CD1c-positive myeloid dendritic cell (primary cell): ENCODE results near the gene LITAF.
"Not testable (repeated sequence)": the region's sequence is repeated elsewhere in the genome, so short reads cannot be mapped to it uniquely, and the experiment has no call there.

ENCODE experiments used
- DNase-seq: peaks from one replicate; pipeline ENCODE4 v3.0.0-alpha.2; 2016; ENCODE audit errors: extremely low spot score

The LITAF gene

DNA sequence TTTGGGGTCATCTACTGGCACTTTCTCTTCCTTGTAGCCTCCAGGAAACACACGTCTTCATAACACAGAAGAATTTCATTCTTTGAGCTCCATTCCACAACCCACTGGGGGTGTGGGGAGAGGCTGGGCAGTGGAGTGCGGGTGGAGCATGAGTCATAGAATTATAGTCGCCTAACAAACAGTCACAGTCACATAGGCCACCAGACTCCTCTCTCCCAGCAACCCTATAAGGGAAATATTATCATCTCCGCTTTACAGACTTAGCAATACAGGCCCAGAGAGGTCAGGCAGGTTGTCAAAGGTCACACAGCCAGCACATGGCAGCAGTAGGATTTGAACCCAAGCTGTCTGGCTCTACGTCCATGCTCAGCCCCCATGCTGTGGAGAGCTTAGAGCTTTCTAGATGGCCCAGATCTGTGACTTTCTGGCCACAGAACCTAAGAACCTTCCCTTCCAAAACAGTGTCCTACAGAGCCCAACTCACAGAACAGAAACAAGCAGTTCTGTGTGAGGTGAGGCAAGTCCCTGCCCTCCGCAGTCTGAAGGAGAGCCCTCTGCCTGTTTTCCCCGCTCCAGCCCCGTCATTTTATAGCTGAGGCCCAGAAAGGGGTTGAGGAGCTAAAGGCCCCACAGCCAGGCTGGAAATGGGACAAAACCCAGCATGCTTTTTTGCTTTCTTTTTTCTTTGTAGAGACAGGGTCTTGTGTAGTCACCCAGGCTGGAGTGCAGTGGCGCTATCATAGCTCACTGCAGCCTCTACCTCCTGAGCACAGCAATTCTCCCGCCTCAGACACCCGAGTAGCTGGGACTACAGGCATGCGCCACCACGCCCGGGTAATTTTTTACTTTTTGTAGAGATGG lies 10.7 kb upstream of the LITAF start:
- DNase-seq: peak; percentile 87

DNA sequence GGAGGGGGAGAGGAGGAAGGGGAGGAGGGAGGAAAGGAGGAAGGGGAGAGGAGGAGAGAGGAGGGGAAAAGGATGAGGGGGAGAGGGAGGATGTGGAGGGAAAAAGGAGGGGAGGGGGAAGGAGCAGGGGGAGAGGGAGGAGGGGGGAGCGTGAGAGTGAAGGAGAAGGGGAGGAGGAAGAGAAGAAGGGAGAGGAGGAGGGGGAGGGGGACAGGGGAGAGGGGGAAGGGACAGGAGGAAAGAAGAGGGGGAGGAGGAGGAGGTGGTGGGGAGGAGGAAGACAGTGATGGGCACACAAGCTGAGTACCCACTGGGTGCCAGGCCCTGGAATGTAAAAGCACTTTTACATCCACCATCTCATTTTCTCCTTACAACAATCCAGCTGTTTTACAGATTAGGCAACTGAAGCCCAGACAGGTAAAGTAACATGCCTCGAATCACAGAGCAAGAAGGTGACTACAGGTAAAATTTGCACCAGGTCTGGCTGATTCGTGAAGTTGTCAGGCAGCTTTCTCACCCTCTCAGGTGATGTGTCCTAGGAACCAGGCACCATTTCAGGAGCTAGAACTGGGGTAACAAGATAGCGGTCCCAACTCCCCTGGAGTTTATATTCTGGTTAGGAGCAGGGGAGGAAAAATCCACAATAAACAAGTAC lies 10.0 kb upstream of the LITAF start:
- no peak for DNase-seq

DNA sequence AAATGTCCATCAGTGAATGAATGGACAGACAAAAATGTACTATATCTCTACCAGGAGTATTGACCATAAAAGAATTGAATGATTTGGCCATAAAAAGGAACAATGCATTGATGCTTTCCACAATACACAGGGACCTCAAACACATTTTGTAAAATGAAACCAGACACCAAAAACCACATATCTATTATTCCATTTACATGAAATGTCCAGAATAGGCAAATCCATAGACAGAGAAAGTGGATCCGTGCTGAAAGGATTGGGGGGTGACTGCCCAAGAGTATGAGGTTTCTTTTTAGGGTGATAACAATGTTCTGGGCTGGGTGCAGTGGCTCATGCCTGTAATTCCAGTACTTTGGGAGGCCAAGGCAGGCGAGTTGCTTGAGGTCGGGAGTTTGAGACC lies 6.9 kb upstream of the LITAF start:
- no peak for DNase-seq

DNA sequence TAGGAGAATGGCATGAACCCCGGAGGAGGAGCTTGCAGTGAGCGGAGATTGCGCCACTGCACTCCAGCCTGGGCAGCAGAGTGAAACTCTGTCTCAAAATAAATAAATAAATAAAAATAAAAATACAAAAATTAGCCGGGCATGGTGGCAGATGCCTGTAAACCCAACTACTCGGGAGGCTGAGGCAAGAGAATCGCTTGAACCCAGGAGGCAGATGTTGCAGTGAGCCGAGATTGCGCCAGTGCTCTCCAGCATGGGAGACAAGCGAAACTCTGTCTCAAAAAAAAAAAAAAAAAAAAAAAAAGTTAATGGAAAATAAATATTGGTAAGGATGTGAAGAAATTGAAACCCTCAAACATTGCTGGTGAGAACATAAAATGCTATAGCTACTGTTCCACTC lies 6.4 kb upstream of the LITAF start:
- not testable (repeated sequence) for DNase-seq

DNA sequence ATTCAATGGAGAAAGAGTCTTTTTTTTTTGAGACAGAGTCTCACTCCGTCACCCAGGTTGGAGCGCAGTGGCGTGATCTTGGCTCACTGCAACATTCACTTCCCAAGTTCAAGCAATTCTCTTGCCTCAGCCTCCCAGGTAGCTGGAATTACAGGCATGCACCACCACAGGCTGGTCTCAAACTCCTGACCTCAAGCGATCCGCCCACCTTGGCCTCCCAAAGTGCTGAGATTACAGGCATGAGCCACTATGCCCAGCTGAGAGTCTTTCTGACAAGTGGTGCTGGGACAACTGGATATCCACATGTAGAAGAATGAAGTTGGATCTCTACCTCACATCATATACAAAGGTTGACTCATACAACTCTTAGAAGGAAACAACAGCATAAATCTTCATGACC lies 4.9 kb upstream of the LITAF start:
- DNase-seq: not testable (repeated sequence)

DNA sequence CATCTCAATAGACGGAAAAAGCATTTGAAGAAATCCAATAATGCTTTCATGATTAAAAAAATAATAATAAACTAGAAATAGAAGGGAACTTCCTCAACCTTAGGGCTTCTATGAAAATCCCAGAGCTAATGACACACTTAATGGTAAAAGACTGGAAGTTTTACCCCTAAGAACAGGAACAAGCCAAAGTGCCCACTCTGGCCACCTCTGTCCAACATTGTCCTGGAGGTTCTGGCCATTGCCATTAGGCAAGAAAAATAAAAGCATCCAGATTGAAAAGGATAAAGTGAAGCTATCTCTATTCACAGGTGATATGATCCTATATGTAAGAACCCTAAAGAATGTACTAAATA lies 2.5 kb upstream of the LITAF start:
- peak; percentile 8 for DNase-seq

DNA sequence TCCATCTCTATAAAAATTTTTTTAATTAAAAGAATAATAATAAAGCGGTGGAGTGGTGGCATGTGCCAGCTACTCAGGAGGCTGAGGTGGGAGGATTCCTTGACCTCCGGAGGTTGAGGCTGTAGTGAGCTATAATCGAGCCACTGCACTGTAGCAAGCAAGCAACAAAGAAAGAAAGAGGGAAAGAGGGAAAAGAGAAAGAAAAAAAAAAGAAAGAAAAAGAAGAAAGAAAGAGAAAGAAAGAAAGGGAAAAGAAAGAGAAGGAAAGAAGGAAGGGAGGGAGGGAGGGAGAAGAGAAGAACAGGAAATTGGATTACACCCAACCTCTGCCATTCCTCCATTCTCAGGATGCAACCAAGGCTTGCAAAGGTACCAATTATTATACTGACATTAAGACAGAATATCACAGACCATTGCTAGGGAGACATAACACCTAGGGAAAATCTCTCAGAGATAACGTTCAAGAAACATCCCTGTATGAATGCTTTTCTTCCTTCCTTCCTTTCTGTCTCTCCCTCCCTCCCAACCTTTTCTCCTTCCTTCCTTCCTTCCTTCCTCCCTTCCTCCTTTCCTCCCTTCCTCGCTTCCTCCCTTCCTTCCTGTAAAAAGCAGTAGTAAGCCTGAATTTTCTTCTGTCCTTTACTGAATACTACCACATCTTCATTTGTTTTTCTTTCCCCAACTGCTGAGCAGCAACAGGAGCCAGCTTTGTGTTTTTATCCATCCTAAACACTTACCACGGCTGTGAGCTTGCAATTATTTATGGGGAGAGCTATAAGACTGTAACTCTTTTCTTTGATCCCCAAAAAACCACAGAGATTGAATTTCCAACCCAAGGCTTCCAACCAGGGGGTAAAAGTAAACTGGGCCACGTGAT lies 1.8 kb upstream of the LITAF start:
- DNase-seq: no peak

DNA sequence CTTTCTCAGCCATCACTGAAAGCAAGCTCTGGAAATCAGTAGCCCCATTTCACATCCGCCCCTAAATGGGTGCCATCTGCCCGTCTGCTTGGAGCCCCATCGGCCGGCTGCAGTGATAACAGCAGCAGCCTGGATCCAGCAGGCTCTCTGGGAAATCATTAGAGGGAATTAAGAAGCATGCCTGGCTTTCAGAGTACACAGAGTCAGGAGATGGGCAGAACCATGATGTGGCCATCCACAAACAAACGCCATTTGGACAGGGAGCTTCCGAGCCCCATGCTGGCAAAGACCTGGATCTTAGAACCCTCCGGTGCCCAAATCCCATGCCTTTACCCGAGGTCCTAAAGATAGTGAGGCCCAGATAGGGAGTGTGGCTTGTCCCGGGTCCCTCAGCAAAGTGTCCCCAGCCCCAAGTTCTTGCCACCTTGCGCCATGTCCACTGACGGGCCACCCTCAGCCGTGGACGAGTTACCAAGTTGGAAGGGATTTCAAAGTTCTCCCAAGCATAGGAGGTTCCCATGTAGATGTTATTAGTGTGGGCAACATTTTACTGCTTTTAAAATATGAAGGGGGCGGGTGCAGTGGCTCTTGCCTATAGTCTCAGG lies 1.0 kb upstream of the LITAF start:
- no peak for DNase-seq

DNA sequence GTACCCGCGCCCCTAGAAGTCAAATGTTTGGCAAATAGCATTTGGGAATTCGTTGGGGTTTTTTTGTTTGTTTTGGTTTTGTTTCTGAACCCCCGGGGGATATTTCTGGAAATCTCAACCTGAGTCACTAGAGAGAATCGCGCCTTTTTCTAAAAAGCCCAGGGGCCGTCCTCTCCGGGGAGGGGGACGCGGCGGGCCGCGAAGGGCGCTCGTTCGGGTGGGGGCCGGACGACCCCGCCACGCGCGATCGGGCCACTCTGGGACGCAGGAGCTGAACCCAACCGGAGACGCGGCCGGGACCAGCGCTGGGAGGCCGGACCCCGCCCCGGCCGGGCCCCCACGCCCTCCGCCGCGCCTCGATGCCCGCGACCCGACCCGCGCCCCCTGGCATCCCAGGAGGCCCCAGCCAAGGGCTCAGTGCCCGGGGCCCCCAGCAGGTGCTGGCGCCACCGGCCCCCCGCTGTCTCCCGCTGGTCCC lies 302 bp downstream of the LITAF start:
- DNase-seq: peak; percentile 29

DNA sequence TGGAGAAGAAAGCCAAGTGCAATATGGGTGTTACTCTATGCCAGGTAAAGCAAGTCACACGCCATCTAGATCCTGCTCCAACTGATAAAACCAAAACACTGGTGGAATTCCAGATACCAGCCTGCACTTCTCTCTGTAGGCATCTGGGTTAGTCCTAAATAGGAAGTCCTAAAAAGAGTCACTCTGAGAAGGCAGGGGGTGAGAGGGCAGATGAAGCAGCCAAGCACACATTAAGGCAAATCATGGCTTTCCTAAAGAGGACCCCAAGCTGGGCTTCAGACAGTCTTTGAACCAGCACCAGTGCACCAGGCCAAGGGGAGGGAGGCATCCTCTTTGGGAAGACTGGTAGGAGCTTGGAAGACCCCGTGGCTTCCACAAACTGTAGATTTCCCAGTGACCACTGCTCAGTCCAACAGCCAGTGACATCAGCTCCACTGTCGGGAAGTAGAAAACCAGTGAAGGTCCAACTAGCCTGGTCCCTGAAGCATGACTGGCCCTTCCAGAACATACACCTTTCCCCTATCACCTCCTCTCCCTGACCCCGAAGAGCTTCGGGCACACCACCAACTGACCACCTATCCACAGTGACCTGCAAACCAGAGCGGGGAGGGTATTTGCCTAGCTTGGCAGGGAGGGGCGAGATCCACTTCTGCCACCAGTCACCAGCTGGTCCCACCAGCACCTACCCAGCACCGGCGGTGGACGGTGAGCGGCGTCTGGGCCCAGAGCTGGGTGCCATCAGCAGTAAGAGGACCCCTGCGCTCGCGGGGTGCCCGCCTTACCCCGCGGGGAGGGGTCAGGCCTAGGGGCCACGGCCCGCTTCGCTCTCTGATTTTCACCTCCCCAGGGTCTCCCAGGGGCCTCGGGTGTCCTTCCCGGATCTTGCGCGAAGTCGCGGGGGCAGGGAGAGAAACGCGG lies 1.0 kb downstream of the LITAF start:
- peak; percentile 54 for DNase-seq

DNA sequence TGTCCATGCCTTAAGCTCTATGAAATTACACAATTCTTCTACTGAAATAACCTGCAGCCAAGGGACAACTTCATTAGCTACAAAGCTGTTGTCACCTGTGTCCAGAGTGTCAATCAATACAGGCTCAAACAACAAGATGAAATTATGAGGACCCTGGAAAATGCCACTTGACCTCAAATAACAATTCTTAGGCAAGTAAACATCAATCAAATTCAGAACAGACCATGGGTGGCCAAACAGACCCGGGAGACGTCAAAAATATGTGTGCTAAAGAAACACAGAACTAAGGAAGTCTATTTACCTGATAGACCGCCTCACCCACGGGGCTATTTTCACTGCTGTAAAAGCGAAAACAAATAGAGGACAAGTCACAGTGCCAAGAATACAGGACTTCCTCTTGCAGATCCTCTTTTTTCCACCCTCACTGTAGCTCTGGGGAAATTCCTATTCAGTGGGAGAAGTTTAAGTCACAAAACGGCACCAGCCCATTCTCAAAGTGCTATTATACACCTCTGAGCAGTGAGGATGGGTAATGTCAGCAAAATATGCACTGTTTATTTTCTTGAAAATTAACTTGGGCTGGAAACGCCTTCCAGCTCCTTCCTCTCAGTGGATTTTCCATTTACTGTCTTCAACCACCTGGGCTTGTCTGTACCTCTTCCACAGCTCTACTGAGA lies 2.7 kb downstream of the LITAF start:
- DNase-seq: peak; percentile 90

DNA sequence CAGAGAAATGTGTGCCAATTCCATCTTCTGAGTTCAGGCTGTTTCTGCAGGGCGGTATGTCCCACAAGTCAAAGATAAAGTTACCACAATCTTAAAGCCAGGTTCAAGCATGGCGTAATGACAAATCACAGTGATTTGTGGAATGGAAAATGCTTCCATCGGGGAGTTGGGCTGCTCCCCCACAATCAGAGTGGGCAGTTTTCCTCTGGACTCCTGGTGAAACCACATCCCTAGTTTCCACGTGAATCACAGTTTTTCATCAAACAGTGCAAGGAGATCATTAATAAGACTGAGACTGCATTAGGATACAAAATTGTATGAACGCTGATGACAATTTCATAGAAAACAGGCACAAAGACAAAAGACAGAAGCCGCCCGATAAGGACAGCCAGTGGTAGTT lies 3.6 kb downstream of the LITAF start:
- no peak for DNase-seq

DNA sequence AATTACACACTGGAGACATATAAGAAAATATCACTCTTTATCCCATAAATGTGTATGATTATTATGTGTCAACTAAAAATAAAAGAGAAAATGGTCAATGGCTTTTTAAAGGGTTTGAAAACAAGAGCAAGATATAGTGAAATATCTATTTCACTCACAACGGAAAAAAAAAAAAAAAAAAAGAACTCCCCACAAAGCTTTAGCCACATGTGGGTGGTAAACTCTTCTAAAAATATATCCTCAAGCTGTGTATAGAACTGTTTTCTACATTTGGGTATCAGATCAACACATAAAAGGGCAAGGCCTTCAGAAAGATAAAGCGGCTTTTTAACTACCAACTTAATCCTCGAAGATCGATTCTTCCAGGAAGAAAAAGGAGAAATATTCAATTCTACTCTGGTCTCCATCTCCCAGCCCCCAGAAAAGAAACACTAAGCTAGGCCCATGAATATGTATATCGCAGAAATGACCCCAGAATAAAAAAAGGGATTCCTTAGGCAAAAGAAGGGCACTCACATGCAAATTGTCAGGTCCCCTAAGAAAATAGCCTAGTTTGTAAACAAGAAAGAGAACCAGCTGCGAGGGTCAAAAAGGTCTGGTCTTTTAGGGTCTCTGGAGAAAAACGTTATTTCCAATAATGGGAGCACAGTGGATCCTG lies 4.4 kb downstream of the LITAF start:
- no peak for DNase-seq

DNA sequence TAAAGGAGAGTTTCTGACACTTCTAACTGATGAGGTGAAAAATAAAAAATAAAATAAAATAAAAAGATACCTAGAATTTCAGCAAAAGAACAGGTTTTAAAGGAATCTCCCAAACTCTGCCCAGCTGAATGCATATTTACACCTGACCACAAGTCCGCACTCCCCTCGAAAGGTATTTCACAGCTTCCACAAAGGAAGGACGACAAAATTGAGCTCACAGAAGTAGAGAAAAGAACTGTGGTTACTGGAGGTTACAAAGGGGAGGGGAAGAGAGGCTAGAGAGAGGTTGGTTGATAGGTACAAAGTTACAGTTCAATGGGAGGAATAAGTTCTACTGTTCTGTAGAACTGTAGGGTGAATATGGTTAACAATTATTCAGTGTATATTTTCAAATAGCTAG lies 5.0 kb downstream of the LITAF start:
- DNase-seq: no peak

DNA sequence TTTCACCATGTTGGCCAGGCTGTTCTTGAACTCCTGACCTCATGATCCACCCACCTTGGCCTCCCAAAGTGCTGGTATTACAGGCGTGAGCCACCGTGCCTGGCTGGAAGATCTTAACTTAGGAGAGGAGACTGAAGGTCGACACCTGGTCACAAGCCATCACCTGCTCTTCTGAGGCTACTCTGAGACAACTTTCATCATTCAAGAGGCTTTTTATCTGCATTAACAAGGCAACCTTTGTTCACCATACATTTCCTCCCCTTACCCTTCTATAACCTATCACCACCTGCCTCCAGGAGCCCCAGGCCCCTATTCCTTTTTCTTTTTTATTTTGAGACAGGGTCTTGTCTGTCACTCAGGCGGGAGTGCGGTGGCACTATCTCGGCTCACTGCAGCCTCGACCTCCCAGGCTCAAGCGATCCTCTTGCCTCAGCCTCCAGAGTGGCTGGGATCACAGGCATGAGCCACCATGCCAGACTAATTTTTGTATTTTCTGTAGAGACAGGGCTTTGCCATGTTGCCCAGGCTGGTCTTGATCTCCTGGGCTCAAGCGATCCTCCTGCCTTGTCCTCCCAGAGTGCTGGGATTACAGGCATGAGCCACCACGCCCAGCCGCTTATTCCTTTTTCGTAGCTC lies 6.2 kb downstream of the LITAF start:
- DNase-seq: no peak

DNA sequence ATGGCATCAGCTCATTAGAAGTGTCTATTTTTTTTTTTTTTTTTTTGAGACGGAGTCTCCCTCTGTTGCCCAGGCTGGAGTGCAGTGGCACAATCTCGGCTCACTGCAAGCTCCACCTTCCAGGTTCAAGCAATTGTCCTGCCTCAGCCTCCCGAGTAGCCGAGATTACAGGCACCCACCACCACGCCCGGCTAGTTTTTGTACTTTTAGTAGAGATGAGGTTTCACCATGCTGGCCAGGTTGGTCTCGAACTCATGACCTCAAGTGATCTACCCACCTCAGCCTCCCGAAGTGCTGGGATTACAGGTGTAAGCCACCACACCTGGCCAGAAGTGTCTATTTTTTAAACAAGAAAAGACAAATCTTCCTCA lies 9.4 kb downstream of the LITAF start:
- not testable (repeated sequence) for DNase-seq

DNA sequence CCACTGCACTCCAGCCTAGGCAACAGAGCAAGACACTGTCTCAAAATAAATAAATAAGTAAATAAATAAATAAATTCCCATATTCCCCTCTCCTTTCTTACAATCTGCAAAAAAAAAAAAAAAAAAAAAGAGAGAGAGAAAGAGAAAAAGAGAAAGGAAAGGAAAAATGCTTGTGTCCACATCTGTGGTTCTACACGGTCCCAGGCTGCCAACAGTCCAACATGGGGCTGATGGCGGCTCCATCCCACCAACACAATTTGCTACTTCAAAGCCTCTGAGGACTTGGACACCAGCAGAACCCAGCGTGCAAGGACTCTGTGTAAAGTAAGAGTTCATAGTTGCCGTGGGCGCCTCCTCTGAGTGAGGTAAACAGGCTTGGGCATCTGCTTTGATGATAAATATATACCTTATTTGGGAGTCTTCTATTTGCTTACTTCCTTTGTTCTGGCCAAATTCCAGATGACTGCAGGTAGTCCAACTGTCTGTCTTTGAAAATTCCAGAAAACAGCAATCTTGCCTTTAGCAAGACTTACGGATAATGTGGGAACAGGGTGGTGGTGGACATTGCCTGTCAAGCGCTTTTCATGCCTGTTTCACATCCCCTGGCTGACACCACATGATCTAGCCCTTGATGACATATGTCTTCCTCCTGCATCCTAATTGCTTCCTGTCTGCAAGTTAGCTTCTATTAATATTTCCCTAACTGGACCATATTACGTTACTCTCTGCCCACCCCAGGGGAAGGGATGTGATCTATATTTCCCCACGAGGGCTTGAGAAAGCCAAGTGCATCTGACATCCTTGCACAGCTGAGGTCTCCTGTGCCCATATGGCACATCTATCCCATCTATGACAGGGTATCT lies 10.1 kb downstream of the LITAF start:
- DNase-seq: peak; percentile 88

DNA sequence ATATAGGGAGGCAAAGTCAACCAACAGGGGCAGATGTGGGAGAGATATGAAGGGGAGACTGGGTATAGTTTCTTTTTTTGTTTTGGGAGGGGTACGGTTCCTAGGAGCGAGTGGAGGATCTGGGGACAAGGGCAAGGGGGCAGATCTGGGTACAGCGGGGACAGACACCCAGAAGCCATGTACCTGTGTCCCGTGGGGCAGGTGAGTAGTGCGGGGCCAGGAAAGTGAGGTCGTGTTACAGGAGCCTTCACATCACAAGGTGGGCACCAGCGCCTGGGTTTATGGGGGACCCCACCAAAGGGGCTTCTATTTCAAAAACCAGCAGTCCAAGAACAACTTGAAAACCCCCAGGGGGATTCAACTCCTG lies 11.5 kb downstream of the LITAF start:
- DNase-seq: no peak
